Neural crest cell (in vitro differentiated cells): ENCODE data around the gene NUP214. TPM values are rescaled to one million over a fixed set of nuclear protein-coding genes. Genes with fewer than 3 reads are reported as not detected.

ENCODE experiments used
- DNase-seq: peaks from one replicate; pipeline ENCODE4 v3.0.0; 2021; ENCODE audit warnings: low read depth, mixed read lengths, low spot score
- H3K27ac Mint-ChIP-seq: one replicate; pipeline ENCODE4 v1.8.0; 2021; ENCODE audit warnings: mild to moderate bottlenecking, mixed read lengths; ENCODE audit not compliant: unreplicated experiment
- H3K27me3 Mint-ChIP-seq: 2 replicates; pipeline ENCODE4 v1.8.0; 2021; ENCODE audit warnings: low read depth, mild to moderate bottlenecking, mixed read lengths
- H3K36me3 Mint-ChIP-seq: 2 replicates; pipeline ENCODE4 v1.8.0; 2021; ENCODE audit warnings: low read depth, mild to moderate bottlenecking, mixed read lengths
- H3K4me1 Mint-ChIP-seq: 2 replicates; pipeline ENCODE4 v1.8.0; 2021; ENCODE audit warnings: mixed read lengths
- H3K4me3 Mint-ChIP-seq: one replicate; pipeline ENCODE4 v1.8.0; 2021; ENCODE audit warnings: mild to moderate bottlenecking, mixed read lengths
- H3K9me3 Mint-ChIP-seq: 2 replicates; pipeline ENCODE4 v1.8.0; 2021; ENCODE audit warnings: mixed read lengths
- CTCF ChIP-seq: fragments of 200-600 bp; sonication (generic); conservative IDR thresholded peaks from 2 replicates; pipeline ENCODE4 v1.5.0; 2021; ENCODE audit warnings: antibody characterized with exemption, mild to moderate bottlenecking
- total RNA-seq: library from RNA; stranded (reverse); gene quantifications from 2 replicates; pipeline ENCODE4 v1.2.1, GENCODE V29; 2021

Gene NUP214
- total RNA-seq, 1 donor from 2014 or later, result 77.9 TPM

DNA sequence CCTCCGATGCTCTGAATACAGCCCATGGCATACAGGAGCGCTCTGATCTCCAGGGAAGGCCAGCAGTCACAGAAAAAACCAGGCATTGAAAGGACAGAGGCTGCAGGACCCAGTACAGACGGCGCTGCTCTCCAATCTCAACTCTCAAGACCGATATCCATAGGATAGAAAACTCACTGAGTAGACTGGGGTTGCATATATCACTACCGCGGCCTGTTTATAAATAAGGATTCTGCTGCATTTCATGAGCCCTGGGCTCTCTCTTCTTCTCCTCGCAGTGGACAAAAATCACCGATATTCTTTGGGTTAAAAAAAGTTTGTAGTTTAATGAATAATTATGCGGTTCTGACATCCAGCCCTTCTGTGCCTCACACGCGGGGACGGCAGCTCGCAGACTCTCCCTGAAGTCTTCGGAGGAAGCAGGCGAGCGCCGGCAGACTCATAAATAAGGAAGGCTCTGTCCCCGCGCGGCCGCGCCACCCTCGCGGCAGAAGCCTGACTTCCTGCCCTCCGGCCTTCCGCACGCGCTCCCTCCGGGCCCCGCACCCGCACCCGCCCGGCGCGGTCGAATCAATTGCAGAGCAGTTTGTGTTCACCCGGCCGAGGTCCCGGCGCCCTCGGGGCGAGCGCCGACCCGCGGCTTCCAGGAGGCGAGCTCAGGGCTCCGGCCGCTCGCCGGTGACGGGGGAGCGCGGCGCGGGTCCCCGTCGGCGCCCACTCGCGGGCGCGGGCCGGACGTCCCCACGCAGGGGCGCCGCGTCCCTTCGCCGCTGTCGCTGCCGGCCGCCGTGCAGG lies 150.9 kb downstream of the NUP214 start, which contains the start of gene FAM78A:
FAM78A (minus strand) TSS at position 417 of the 795 bp plus-strand sequence; CDS start at position 86, 331 bp downstream.
- Mint-ChIP-seq H3K27ac (no peak within 1 kb of the TSS), H3K4me1 (peaks cover 15% of the 10 kb centered on the region), H3K4me3 (peak within 1 kb of the TSS; percentile 80), H3K36me3 (no peaks in the 10 kb centered on the region), H3K9me3 (no peaks in the 10 kb centered on the region), H3K27me3 (peaks cover 42% of the 10 kb centered on the region)
- no peak for TF ChIP-seq CTCF
- DNase-seq, result no peak

DNA sequence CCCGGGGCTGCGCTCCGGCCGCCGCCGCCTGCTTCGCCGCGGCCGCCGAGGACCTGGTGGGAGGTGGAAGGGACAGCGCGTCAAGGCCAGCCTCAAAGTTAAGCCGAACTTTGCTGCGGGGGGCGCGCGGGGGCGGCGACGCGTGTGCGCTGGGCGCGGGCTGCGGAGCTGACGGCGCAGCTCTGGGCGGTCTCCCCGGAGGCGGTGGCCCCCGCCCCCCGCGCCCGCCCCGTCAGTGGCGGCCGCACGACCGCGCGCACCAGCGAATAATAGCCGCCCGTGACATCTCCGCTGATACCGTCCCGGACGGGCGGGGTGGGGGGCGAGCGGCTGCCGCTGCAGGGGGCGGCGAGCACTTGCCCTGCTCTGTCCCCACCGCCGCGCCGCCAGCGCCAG lies 151.5 kb downstream of the NUP214 start:
- DNase-seq, result no peak
- peaks cover 48% of the 10 kb centered on the region for H3K27me3 Mint-ChIP-seq
- H3K9me3 Mint-ChIP-seq, result no peaks in the 10 kb centered on the region
- no peaks in the 10 kb centered on the region for H3K36me3 Mint-ChIP-seq
- H3K4me3 Mint-ChIP-seq, result no peak overlapping the region
- peaks cover 18% of the 10 kb centered on the region for H3K4me1 Mint-ChIP-seq
- H3K27ac Mint-ChIP-seq, result no peak overlapping the region
- TF ChIP-seq CTCF, result no peak

DNA sequence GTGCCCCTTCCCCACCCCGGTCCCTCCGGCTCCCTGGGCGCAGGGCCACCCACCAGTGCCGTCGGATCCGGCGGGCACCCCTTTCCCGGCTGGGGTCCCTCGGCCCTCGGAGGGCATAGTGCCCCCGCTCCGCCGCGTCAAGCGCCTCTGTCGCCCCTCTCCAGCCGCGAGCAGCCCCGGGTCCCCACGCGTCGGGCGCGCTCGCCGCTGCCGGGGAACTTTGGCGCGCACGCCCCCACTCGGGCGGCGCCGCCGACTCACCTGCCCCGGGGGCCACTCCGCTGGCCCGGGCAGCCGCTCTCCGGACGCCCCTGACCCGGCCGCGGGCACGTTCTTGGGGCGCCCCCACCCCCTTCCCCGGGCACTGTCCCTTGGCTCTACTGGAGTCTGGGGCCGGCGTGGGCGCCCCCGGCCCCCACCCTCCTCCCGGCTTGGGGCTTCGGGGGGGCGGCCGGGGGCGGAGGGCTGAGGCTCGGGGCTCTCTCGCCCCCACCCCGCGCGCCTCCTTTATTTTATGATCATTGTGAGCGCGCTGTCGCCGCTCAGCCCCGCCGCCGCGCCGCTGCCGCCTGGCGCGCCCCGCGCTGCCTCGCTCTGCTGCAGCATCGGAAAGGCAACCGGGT lies 152.0 kb downstream of the NUP214 start:
- Mint-ChIP-seq H3K4me1 (peaks cover 23% of the 10 kb centered on the region), H3K27me3 (peaks cover 53% of the 10 kb centered on the region), H3K27ac (no peak overlapping the region), H3K4me3 (no peak overlapping the region), H3K9me3 (no peaks in the 10 kb centered on the region), H3K36me3 (no peaks in the 10 kb centered on the region)
- no peak for TF ChIP-seq CTCF
- peak; percentile 22 for DNase-seq

DNA sequence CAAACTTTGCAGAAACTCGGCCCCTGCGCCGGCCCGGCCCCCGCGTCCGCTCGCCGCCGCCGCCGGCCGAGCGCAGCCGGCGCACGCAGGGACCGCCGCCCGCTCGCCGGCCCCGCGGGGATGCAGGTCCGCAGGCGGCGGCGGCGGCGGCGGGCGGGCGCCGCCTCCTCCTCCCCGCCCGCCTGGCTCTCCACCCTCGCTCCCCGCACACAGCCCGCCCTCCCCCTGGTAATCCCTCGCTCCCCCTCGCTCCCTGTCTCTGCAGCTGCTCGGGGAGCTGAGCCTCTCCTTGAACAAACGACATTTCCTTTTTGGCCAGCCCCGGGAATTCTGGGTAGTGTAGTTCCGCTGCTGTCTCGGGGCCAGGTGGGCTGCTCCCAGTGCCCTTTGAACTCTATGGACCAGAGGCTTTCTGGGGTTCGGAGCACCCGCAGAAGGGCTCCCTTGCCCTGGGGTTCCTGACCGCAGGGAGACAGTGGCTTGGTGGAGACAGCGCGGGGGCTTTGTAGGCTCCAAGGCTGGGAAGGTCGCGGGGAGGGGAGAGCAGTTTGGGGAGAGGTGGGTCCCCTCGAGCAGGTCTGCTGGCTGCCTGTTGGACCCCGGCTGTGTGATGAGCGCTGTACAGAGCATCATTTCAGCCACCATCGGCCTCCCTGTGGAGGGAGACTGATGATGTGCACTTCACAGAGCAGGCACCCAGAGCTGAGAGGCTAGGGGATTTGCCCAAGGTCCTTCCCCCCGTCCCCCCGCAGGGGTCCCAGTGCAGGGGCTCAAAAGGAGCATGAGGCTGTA lies 152.7 kb downstream of the NUP214 start:
- no peaks in the 10 kb centered on the region for H3K36me3 Mint-ChIP-seq
- peak overlapping the region; percentile 87 for H3K4me3 Mint-ChIP-seq
- peaks cover 58% of the 10 kb centered on the region for H3K27me3 Mint-ChIP-seq
- H3K4me1 Mint-ChIP-seq, result peaks cover 24% of the 10 kb centered on the region
- DNase-seq, result peak; percentile 68
- no peak overlapping the region for H3K27ac Mint-ChIP-seq
- TF ChIP-seq CTCF, result no peak
- no peaks in the 10 kb centered on the region for H3K9me3 Mint-ChIP-seq

- TF ChIP-seq CTCF, result no peak
- no peaks in the 10 kb centered on the region for H3K9me3 Mint-ChIP-seq
- no peak overlapping the region for H3K27ac Mint-ChIP-seq
- peaks cover 24% of the 10 kb centered on the region for H3K4me1 Mint-ChIP-seq
- no peak for DNase-seq
- no peaks in the 10 kb centered on the region for H3K36me3 Mint-ChIP-seq
- H3K27me3 Mint-ChIP-seq, result peaks cover 64% of the 10 kb centered on the region
- H3K4me3 Mint-ChIP-seq, result peak overlapping the region; percentile 80
Observed at GRCh38 chr9:131278702-131279111, 153.3 kb downstream of the NUP214 start.
